Astrocyte of the spinal cord (primary cell): ENCODE measurements around the gene FMN2.
A peak's percentile ranks its signal among the peaks of the same experiment; 100 is the strongest.

Source experiments
- DNase-seq: peaks from one replicate; pipeline ENCODE4 v3.0.0; 2011; ENCODE audit warnings: low read depth, low spot score
- H3K4me3 ChIP-seq: 2 replicates; pipeline ENCODE4 v1.5.1; 2011; ENCODE audit warnings: low read depth, mild to moderate bottlenecking, low read length, moderate library complexity
- CTCF ChIP-seq: IDR thresholded peaks from 2 replicates; pipeline ENCODE4 v1.5.1; 2012; ENCODE audit warnings: low read depth, mild to moderate bottlenecking, low read length, inconsistent platforms
- in situ Hi-C: cut with HindIII; loops from 2 replicates; pipeline ENCODE4 v1.10.0; 2017; ENCODE audit warnings: low sequenced_read_pairs

FMN2 gene

DNA sequence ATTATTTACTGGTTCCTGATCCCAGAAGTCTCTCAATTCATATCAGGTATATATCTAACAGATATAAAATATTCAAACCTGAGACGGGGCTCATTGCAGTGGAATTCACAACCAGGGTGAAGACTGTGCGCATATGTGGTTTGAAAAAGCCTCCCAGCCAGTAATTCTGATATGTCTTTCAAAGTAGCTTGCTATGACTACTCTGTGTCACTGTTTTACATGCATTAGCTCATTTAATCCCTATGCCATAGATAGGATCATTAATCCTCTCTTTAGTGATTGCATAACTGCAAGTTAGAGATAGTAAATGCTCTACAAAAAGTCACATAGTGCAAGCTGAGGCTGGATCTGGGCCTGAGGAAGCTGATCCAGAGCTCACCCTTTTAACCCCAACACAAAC lies 251.4 kb downstream of the FMN2 start:
- DNase-seq = no peak
- TF ChIP-seq CTCF = no peak
- in situ Hi-C loops = no loop called here
- no peak overlapping the region for H3K4me3 ChIP-seq

DNA sequence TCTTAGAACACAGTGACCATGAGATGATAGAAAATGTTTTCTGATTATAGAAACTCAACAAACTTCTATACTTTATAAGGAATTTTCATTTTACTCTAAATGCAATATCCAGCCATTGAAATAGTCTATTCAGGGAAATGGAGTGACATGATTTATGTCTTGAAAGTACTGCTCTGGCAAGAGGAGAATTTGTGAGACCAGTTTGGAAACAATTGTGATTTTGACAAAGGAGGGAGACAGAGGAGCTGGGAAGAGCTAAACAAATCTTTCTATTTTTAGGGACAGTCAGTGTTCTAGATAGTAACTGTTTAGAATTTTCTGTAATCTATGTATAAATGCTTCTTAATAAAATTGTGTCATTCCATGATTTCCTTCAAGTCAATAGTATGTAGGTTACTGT lies 252.3 kb downstream of the FMN2 start:
- no peak overlapping the region for H3K4me3 ChIP-seq
- no peak for TF ChIP-seq CTCF
- in situ Hi-C loops = no loop called here
- no peak for DNase-seq

- no peak for TF ChIP-seq CTCF
- DNase-seq = peak; percentile 13
- in situ Hi-C loops = no loop called here
- H3K4me3 ChIP-seq = no peak overlapping the region
Measured at GRCh38 chr1:240344918-240345317, 253.2 kb downstream of the FMN2 start.

DNA sequence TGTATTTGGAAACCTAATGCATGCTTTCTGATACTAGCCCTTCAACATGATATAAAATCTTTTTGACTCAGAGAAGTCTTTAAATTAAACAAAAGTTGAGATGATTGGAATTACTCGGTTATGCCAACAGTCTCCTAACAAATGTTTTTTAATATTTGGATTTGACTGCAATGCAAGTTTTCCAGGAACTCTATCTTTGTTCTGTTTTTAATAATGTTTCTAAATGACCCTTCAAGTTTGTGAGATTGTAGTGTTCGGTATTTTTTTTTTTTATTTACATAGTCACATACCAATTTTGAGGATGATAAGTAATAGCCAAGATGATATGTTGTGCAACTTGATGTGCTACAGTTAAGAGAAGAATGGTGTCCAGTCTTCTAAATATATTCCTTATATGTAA lies 258.0 kb downstream of the FMN2 start:
- no peak for DNase-seq
- H3K4me3 ChIP-seq = no peak overlapping the region
- TF ChIP-seq CTCF = no peak
- in situ Hi-C loops = no loop called here

DNA sequence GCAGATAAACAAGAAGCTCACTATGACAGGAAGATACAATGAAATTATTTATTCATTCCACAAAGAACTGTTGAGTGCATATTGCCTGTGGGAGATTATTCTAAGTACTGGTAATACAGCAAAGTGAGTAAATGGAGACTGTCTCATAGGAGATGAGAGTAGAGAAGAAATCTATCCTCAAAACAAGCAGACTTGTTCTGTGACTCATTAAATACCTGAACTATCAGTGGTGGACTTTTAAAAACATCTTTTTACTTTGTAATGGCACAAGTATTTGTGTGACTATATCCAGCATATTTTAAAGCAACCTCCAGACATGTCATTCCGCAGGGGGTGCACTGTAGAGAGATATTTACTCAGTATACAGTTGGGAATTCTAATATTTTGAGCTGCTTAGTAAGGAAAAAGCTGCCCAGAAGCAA lies 259.2 kb downstream of the FMN2 start:
- in situ Hi-C loops = no loop called here
- TF ChIP-seq CTCF = no peak
- no peak overlapping the region for H3K4me3 ChIP-seq
- DNase-seq = peak; percentile 91

DNA sequence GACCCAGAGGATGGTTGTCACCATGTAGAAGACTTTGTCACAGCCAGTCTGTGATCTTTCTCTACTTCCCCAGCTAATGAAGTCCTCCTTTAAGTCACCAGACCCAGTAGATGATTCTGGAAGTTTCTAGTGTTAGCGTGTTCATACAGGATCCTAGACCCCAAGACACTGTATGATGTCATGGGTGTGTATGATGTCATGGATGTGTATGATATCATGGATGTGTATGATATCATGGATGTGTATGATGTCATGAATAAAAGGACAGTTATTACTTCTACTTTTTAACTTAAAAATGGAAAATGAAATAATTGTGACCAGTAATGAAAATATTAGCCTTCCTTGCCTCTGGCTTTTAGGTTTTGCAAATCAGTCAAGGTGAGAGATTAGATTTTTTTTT lies 260.0 kb downstream of the FMN2 start:
- in situ Hi-C loops = no loop called here
- no peak for TF ChIP-seq CTCF
- no peak overlapping the region for H3K4me3 ChIP-seq
- peak; percentile 13 for DNase-seq

DNA sequence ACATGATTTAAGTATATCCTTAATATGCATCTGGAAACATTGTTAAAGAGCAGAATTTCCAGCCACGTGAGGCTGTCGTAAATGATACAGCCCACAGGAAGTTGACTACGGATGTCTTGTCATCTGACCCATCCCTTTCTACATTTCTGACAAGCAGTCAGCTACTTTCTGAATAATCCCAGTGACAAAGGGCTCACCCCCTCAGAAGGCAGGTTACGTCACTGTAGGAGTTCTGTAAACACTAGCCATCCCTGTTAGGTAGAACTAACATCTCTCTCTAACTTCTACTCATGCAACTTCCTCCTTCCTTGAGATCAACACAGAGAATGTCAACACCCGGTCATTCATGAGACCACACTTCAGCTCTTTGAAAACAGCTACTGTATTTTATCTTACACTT lies 261.1 kb downstream of the FMN2 start:
- in situ Hi-C loops = no loop called here

More for the DNA sequence above, 261.1 kb downstream of the FMN2 start:
- H3K4me3 ChIP-seq = no peak overlapping the region
- TF ChIP-seq CTCF = no peak
- peak; percentile 68 for DNase-seq
